Activated CD4-positive, alpha-beta T cell treated with anti-CD3 and anti-CD28 coated beads, Interleukin-2, Interleukin-6, amounts not matched to agents 100 ng/mL and 50 ng/mL, durations not matched to agents 16 hours and 8 hours (primary cell): ENCODE results near the gene LAMTOR4.
A peak's percentile ranks its signal among the peaks of the same experiment; 100 is the strongest.
"Not testable (repeated sequence)": the region's sequence is repeated elsewhere in the genome, so short reads cannot be mapped to it uniquely, and the experiment has no call there.

Experiments used
- DNase-seq: peaks from one replicate; pipeline ENCODE4 v3.0.0-alpha.2; 2020

The LAMTOR4 gene

DNA sequence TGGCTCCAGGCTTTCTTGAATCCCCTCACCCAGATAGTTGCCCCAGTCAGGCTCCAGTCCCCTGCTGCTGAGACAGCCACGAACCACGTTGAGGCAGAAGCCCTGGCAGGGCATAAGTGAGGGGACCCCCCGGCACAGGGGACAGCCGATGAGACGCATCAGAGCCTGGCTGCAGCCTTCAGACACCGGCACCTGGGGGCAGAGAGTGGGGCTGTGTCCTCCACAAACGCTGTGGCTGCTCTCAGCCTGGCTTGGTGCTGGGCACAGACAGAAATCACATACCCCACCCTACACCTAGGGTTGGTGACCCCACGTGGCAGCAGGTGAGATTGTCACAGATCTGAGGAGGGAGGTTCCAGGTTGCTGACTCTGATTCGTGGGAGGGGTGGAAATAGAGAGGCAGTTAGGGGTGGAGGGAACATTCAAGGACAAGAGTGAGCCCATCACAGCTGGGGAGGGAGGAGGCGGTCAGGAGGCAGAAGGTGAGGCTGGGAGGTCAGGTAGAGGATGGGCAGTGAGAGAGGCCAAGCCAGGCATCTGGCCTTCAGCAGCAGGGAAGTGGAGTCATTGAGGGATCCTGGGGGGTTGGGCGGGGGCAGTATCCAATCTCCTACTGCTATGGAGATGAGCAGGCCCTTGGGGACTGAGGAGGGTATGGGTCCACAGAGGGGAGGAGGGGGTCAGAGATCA, 25.2 kb downstream of the LAMTOR4 start:
- DNase-seq: no peak

GRCh38 chr7:100174582-100174981, 25.9 kb downstream of the LAMTOR4 start:
- no peak for DNase-seq

- DNase-seq: no peak
Measured at GRCh38 chr7:100175296-100175935, 26.7 kb downstream of the LAMTOR4 start.

DNA sequence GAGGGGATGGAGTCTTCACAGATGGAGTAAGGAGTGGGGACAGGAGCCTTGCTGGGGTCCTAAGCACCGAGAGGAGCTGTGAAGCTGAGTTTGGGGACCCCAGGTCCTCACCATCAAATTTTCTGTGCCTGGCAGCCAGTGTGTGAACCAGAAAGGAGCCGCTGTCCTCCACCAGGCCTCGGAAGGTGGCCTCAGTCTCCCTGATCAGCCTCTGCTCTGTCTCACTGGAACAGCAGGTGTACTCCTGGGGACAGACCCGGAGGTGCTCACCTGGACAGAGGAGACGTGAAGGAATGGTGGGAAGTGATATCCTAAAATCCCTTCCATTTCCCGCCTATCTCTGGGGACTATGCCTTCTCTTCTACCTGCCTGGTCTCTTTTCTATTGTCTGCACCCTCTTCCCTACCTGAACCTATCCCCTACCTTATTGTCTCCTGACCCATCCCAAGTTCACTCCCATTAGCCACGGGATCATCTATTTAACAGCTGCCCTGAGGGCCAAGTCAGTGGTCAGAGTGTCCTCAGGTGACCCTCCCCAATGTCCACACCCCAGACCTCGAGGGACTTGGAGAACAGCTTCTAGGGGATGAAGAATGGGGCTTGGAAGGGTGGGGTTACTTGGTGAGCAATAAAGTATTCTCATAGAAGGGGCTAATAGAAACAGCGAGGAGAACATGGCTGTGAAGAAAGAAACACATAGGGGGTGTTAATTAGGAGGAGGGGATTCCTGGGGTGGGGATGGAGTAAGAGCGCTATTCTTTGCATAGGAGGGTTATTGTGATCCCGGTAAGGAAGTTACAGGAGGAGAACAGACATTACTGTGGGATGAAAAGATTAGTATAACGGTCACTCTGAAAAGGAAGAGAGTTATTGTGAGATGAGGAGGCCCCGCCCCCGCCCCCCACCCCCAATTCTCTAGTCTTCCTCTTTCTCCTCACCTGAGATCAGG, 27.7 kb downstream of the LAMTOR4 start:
- DNase-seq: no peak

DNA sequence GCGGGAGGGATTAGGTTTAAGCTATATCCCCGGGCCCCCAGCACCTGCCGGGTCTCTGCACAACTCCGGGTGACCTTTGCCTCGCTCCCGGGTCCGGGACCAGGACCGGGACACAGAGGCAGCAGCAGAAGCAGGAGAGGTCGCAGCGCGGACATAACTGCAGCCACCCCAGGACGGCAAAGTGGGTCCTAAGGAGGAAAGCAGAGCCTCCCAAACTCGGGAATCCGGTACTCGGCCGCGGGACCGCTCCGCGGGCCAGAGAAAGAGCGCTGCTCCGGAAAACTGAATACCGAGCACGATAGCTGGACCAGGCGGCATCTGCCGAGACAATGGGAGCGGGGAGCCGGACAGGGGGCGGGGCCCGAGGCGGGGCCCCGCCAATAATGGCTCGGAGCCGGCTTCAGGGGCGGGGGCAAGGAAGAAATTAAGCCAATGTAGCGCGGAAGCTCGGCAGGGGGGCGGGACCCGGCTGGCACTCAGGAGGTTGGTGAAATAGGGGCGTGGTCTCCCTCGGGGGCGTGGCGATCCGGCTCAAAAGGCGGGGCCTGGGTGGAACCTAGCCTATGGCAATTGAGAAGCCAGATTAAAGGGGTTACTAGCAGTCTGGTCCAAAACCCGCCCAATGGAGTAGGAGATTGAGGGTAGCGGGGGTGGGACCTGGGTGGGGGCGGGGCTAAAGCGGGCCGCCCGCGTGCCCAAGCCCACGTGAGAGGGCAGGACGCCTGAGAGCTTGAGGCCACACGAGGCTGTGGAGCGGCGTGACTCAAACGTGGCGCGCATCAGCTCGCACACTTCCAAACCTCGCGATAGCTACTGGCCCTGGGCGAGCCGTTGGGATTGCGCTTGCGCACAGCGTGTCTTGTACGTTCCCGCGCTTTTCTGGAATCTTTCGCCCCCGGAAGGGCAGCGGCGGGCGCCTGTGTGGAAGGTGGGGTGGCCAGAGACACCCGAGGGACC, 28.6 kb downstream of the LAMTOR4 start, which contains the start of the genes GPC2 and STAG3:
Gene GPC2 (minus strand): TSS at position 337 of the 957 bp plus-strand sequence. CDS start 182 bp downstream, at position 155.
Gene STAG3 (plus strand): TSS at position 874 of the 957 bp plus-strand sequence. CDS start 2,639 bp downstream, outside the sequence.
- DNase-seq: peak; percentile 97

- DNase-seq: not testable (repeated sequence)
Measured at GRCh38 chr7:100180084-100180483, 31.4 kb downstream of the LAMTOR4 start.

DNA sequence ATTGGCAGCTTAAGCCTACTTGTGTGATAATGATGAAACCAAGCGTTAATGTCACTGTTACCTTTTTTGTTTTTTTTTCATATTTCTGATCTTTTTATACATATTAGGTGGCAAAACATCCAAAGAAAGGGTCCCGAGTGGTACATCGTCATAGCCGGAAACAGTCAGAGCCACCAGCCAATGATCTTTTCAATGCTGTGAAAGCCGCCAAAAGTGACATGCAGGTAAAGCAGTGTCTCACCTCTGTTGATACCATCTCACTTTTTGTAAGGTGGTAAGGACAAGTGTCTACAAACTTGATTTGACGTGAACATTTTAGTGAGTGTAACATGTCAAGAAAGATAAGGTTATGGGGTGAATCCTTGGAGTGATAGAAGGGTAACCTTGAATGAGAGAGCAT, 33.9 kb downstream of the LAMTOR4 start:
- DNase-seq: not testable (repeated sequence)

DNA sequence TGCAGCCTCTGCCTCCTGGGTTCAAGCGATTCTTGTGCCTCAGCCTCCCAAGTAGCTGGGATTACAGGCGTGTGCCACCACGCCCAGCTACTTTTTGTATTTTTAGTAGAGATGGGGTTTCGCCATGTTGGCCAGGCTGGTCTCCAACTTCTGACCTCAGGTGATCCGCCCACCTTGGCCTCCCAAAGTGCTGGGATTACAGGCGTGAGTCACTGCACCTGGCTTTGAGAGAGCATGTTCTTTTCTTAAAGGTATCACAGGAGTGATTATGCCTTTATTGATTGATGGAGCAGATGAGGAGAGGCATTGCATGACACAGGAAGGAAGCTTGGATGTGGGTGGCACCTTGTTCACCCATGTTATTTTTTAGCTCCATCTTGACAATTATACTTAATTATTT, 34.4 kb downstream of the LAMTOR4 start:
- not testable (repeated sequence) for DNase-seq

DNA sequence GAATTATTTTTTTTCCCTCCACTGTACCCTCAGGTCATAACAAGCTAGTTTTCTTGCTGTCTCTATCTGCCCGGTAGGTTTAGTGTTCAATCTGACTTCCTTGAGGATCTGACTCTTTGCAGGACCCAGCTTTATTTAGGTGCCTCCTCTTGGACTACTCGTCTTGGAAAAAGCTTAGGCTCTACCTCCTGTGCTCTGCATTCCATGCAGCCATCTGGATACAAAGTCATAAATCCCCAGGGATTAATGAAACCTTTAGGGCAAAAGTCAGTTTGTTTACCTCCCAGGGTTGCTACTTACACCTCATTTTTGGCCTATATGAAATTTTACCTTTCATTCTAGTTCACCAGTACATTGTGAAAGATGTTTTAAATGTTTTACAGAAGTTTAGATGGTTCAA, 37.0 kb downstream of the LAMTOR4 start:
- no peak for DNase-seq

- no peak for DNase-seq
Measured at GRCh38 chr7:100189061-100189460, 40.3 kb downstream of the LAMTOR4 start.

GRCh38 chr7:100190048-100190711, 41.5 kb downstream of the LAMTOR4 start:
- peak; percentile 65 for DNase-seq

- DNase-seq: no peak
Measured at GRCh38 chr7:100191775-100192174, 43.1 kb downstream of the LAMTOR4 start.

GRCh38 chr7:100192281-100192862, 43.7 kb downstream of the LAMTOR4 start:
- not testable (repeated sequence) for DNase-seq

- no peak for DNase-seq
Measured at GRCh38 chr7:100192969-100193368, 44.3 kb downstream of the LAMTOR4 start.

GRCh38 chr7:100195222-100195621, 46.5 kb downstream of the LAMTOR4 start:
- DNase-seq: no peak

DNA sequence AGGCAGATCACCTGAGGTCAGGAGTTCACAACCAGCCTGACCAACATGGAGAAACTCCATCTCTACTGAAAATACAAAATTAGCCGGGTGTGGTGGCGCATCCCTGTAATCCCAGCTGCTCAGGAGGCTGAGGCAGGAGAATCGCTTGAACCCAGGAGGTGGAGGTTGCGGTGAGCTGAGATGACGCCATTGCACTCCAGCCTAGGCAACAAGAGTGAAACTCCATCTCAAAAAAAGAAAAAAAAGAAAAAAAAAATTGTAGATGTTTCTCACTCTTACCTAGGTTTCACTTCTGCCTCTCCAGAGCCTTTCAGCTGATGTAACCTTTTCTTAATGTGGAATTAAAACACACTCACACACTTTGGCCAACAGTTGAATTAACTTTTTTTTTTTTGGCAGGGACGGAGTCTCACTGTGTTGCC, 47.2 kb downstream of the LAMTOR4 start:
- not testable (repeated sequence) for DNase-seq

DNA sequence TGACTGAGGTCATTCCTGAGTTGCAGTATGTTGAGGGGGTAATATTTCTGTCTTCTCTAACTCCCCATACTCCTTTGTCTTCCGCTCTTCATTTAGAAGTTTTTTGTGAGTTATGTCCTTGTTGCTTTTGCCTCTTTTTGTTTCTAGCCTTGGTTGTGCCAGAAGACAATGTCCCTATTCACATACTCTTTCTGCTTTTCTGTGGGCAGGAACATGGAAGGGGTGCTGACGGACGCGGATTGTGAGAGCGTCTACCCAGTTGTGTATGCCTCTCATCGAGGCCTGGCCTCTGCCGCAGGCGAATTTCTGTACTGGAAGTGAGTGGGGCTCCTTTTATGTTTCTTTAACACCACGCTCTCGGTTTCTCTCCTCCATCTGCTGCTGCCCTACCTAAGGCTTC, 49.5 kb downstream of the LAMTOR4 start:
- no peak for DNase-seq

- DNase-seq: no peak
Measured at GRCh38 chr7:100200693-100201092, 52.0 kb downstream of the LAMTOR4 start.
